Measurements from ENCODE around the gene RBBP7. TPM values are rescaled to one million over a fixed set of nuclear protein-coding genes. Genes with fewer than 3 reads are reported as not detected.

The RBBP7 gene
- total RNA-seq, 1 donor from 2014 or later = 77.4 TPM

DNA sequence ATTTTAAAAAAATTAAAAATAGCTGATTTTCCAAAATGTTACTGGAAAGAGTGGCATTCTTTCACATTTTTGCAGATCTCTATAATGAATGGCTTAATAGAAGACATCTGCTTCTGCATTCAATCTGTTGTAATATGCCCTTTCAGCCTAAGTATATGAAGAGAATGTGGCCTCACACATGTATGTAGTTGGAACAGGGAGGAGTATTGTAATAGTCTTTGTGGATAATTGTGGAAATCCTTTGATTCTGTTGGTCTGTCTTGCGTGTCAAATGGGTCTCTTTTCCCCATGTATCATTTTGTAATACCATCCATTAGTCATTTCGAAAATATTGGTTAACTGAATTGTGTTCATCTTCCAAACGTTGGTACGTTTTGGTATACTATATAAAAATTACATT lies 72.3 kb downstream of the RBBP7 start:
- FAIRE-seq (no peak), DNase-seq (ENCODE audit: low read depth) (no peak)
- TF ChIP-seq, protein P1, sequence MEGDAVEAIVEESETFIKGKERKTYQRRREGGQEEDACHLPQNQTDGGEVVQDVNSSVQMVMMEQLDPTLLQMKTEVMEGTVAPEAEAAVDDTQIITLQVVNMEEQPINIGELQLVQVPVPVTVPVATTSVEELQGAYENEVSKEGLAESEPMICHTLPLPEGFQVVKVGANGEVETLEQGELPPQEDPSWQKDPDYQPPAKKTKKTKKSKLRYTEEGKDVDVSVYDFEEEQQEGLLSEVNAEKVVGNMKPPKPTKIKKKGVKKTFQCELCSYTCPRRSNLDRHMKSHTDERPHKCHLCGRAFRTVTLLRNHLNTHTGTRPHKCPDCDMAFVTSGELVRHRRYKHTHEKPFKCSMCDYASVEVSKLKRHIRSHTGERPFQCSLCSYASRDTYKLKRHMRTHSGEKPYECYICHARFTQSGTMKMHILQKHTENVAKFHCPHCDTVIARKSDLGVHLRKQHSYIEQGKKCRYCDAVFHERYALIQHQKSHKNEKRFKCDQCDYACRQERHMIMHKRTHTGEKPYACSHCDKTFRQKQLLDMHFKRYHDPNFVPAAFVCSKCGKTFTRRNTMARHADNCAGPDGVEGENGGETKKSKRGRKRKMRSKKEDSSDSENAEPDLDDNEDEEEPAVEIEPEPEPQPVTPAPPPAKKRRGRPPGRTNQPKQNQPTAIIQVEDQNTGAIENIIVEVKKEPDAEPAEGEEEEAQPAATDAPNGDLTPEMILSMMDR (IDR thresholded peaks at IDR 0.05; ENCODE audit: insufficient read depth, low read length, severe bottlenecking) = no peak
- no peak overlapping the region for H3K4me3 ChIP-seq (ENCODE audit: low read depth, low read length)
- H3K27me3 ChIP-seq (ENCODE audit: control insufficient read depth, insufficient read depth, low read length) = no peaks in the 10 kb centered on the region
- H3K36me3 ChIP-seq (ENCODE audit: control insufficient read depth, insufficient read depth, low read length) = no peaks in the 10 kb centered on the region

DNA sequence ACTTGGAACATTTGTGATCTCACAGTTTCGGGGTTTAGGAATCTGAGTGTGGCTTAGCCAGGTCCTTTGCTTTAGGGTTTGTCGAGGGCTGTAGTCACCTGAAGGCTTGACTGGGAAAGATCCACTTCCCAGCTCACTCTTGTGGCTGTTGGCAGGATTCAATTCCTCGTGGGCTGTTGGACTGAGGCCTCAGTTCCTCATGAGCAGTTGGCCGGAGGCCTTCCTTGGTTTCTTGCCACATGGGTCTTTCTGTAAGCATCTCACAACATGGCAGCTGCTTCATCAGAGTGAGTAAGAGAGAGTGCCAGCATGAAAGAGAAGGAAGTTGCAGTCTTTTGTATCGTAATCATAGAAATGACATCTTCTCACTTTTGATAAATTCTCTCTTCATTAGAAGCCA lies 72.8 kb downstream of the RBBP7 start:
- DNase-seq (ENCODE audit: low read depth) = no peak
- FAIRE-seq = no peak
- no peaks in the 10 kb centered on the region for H3K27me3 ChIP-seq (ENCODE audit: control insufficient read depth, insufficient read depth, low read length)
- H3K36me3 ChIP-seq (ENCODE audit: control insufficient read depth, insufficient read depth, low read length) = no peaks in the 10 kb centered on the region
- TF ChIP-seq, protein P1 (IDR thresholded peaks at IDR 0.05; ENCODE audit: insufficient read depth, low read length, severe bottlenecking) = no peak
- no peak overlapping the region for H3K4me3 ChIP-seq (ENCODE audit: low read depth, low read length)

DNA sequence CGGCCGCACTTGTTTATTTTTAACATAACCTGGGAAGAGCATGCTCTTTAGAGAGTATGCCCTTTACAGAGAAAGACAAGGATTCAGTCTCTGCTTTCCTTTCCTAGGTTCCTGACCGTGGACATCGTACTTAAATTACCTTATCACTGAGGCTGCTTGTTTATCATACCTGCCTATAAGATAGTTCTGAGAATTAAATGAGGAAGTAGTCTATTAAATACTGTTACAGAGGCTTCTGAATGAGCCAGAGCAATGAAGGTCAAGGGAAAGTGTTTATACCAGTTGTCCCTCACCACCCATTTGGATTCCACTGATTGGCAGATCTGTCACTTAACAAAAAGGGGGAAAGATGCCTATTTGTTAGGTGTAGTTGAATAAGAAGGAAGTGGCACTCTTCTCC lies 73.9 kb downstream of the RBBP7 start:
- DNase-seq (ENCODE audit: low read depth) (no peak), FAIRE-seq (no peak)
- no peak overlapping the region for H3K4me3 ChIP-seq (ENCODE audit: low read depth, low read length)
- no peaks in the 10 kb centered on the region for H3K36me3 ChIP-seq (ENCODE audit: control insufficient read depth, insufficient read depth, low read length)
- H3K27me3 ChIP-seq (ENCODE audit: control insufficient read depth, insufficient read depth, low read length) = no peaks in the 10 kb centered on the region
- TF ChIP-seq, protein P1 (IDR thresholded peaks at IDR 0.05; ENCODE audit: insufficient read depth, low read length, severe bottlenecking) = no peak

Other genes with a start within 250 kb of the RBBP7 start
- gene S100G, start 220.2 kb downstream of the RBBP7 start, total RNA-seq = not detected in 2 replicates
- 5.8 and 7.6 TPM in 2 replicates for gene CTPS2, start 157.7 kb downstream of the RBBP7 start, total RNA-seq
- 21.1 and 37.6 TPM in 2 replicates for gene SYAP1, start 150.8 kb downstream of the RBBP7 start, total RNA-seq
- 7.6 and 11.6 TPM in 2 replicates for gene TXLNG, start 83.9 kb downstream of the RBBP7 start, total RNA-seq
- 0.38 and 0.79 TPM in 2 replicates for gene REPS2, start 76.3 kb upstream of the RBBP7 start, total RNA-seq